ENCODE results near the gene LHFPL2.

DNA sequence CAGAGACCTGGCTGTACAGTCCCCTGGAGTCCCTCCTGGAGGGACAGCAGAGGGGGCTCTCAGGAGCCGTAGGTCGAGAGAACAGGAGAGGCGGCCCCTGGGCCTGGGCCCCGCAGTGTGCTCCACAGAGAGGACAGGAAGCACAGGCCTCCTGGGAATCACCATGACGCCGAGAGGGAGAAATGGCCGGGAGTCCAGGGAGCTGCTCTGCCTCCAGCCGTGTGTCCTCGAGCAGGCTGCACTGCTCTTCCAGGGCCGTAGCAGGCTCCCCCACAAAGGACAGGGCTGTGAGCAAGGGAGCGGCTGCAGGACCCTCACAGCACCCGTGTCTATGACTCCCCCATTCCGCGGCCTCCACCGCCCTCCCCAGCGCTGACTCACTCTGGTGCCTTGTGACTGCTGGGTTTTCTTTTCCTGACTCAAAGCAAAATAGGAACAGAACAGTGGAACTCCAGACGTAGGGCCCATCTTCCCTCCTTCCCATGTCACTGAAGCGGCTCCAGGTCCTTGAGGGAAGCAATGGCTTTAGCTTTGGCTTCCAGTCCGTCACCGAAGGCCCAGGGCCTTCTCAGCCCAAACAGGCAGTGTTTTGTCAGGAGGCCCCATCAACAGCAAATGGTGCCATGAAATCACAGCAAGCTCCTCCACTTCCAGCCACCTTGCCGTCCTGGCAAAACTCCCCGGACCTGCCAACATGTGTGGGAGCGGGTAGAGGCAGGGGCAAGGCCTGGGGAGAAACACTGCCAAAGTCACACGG, 114.2 kb downstream of the LHFPL2 start:
- TF ChIP-seq, protein P1, sequence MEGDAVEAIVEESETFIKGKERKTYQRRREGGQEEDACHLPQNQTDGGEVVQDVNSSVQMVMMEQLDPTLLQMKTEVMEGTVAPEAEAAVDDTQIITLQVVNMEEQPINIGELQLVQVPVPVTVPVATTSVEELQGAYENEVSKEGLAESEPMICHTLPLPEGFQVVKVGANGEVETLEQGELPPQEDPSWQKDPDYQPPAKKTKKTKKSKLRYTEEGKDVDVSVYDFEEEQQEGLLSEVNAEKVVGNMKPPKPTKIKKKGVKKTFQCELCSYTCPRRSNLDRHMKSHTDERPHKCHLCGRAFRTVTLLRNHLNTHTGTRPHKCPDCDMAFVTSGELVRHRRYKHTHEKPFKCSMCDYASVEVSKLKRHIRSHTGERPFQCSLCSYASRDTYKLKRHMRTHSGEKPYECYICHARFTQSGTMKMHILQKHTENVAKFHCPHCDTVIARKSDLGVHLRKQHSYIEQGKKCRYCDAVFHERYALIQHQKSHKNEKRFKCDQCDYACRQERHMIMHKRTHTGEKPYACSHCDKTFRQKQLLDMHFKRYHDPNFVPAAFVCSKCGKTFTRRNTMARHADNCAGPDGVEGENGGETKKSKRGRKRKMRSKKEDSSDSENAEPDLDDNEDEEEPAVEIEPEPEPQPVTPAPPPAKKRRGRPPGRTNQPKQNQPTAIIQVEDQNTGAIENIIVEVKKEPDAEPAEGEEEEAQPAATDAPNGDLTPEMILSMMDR (conservative IDR thresholded peaks at IDR 0.05; ENCODE audit: low read depth in 2 of 2): no peak
- no peak for TF ChIP-seq POLR2AphosphoS5 (IDR thresholded peaks at IDR 0.05; ENCODE audit: low read depth)
- no peak for TF ChIP-seq JUNB (IDR thresholded peaks at IDR 0.05; ENCODE audit: unreplicated experiment)
- TF ChIP-seq EZH2 (IDR thresholded peaks at IDR 0.05; ENCODE audit: low read depth, unreplicated experiment): no peak
- TF ChIP-seq EZH2phosphoT487 (IDR thresholded peaks at IDR 0.05; ENCODE audit: unreplicated experiment): no peak
- no peak for TF ChIP-seq CREB1 (CRISPR knock-in tag; IDR thresholded peaks at IDR 0.05; ENCODE audit: low read depth)
- TF ChIP-seq, protein P2, sequence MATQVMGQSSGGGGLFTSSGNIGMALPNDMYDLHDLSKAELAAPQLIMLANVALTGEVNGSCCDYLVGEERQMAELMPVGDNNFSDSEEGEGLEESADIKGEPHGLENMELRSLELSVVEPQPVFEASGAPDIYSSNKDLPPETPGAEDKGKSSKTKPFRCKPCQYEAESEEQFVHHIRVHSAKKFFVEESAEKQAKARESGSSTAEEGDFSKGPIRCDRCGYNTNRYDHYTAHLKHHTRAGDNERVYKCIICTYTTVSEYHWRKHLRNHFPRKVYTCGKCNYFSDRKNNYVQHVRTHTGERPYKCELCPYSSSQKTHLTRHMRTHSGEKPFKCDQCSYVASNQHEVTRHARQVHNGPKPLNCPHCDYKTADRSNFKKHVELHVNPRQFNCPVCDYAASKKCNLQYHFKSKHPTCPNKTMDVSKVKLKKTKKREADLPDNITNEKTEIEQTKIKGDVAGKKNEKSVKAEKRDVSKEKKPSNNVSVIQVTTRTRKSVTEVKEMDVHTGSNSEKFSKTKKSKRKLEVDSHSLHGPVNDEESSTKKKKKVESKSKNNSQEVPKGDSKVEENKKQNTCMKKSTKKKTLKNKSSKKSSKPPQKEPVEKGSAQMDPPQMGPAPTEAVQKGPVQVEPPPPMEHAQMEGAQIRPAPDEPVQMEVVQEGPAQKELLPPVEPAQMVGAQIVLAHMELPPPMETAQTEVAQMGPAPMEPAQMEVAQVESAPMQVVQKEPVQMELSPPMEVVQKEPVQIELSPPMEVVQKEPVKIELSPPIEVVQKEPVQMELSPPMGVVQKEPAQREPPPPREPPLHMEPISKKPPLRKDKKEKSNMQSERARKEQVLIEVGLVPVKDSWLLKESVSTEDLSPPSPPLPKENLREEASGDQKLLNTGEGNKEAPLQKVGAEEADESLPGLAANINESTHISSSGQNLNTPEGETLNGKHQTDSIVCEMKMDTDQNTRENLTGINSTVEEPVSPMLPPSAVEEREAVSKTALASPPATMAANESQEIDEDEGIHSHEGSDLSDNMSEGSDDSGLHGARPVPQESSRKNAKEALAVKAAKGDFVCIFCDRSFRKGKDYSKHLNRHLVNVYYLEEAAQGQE (IDR thresholded peaks at IDR 0.05; ENCODE audit: unreplicated experiment): no peak
- TF ChIP-seq, protein P3, sequence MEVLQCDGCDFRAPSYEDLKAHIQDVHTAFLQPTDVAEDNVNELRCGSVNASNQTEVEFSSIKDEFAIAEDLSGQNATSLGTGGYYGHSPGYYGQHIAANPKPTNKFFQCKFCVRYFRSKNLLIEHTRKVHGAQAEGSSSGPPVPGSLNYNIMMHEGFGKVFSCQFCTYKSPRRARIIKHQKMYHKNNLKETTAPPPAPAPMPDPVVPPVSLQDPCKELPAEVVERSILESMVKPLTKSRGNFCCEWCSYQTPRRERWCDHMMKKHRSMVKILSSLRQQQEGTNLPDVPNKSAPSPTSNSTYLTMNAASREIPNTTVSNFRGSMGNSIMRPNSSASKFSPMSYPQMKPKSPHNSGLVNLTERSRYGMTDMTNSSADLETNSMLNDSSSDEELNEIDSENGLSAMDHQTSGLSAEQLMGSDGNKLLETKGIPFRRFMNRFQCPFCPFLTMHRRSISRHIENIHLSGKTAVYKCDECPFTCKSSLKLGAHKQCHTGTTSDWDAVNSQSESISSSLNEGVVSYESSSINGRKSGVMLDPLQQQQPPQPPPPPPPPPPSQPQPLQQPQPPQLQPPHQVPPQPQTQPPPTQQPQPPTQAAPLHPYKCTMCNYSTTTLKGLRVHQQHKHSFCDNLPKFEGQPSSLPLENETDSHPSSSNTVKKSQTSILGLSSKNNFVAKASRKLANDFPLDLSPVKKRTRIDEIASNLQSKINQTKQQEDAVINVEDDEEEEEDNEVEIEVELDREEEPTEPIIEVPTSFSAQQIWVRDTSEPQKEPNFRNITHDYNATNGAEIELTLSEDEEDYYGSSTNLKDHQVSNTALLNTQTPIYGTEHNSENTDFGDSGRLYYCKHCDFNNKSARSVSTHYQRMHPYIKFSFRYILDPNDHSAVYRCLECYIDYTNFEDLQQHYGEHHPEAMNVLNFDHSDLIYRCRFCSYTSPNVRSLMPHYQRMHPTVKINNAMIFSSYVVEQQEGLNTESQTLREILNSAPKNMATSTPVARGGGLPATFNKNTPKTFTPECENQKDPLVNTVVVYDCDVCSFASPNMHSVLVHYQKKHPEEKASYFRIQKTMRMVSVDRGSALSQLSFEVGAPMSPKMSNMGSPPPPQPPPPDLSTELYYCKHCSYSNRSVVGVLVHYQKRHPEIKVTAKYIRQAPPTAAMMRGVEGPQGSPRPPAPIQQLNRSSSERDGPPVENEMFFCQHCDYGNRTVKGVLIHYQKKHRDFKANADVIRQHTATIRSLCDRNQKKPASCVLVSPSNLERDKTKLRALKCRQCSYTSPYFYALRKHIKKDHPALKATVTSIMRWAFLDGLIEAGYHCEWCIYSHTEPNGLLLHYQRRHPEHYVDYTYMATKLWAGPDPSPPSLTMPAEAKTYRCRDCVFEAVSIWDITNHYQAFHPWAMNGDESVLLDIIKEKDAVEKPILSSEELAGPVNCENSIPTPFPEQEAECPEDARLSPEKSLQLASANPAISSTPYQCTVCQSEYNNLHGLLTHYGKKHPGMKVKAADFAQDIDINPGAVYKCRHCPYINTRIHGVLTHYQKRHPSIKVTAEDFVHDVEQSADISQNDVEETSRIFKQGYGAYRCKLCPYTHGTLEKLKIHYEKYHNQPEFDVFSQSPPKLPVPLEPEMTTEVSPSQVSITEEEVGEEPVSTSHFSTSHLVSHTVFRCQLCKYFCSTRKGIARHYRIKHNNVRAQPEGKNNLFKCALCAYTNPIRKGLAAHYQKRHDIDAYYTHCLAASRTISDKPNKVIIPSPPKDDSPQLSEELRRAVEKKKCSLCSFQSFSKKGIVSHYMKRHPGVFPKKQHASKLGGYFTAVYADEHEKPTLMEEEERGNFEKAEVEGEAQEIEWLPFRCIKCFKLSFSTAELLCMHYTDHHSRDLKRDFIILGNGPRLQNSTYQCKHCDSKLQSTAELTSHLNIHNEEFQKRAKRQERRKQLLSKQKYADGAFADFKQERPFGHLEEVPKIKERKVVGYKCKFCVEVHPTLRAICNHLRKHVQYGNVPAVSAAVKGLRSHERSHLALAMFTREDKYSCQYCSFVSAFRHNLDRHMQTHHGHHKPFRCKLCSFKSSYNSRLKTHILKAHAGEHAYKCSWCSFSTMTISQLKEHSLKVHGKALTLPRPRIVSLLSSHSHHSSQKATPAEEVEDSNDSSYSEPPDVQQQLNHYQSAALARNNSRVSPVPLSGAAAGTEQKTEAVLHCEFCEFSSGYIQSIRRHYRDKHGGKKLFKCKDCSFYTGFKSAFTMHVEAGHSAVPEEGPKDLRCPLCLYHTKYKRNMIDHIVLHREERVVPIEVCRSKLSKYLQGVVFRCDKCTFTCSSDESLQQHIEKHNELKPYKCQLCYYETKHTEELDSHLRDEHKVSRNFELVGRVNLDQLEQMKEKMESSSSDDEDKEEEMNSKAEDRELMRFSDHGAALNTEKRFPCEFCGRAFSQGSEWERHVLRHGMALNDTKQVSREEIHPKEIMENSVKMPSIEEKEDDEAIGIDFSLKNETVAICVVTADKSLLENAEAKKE (CRISPR knock-in tag; IDR thresholded peaks at IDR 0.05): no peak
- TF ChIP-seq NANOG (IDR thresholded peaks at IDR 0.05; ENCODE audit: borderline replicate concordance): no peak
- TF ChIP-seq, protein P4, sequence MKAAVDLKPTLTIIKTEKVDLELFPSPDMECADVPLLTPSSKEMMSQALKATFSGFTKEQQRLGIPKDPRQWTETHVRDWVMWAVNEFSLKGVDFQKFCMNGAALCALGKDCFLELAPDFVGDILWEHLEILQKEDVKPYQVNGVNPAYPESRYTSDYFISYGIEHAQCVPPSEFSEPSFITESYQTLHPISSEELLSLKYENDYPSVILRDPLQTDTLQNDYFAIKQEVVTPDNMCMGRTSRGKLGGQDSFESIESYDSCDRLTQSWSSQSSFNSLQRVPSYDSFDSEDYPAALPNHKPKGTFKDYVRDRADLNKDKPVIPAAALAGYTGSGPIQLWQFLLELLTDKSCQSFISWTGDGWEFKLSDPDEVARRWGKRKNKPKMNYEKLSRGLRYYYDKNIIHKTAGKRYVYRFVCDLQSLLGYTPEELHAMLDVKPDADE (IDR thresholded peaks at IDR 0.05): no peak
